ENCODE measurements around the gene SMIM45.
A peak's percentile ranks its signal among the peaks of the same experiment; 100 is the strongest.

Gene SMIM45

DNA sequence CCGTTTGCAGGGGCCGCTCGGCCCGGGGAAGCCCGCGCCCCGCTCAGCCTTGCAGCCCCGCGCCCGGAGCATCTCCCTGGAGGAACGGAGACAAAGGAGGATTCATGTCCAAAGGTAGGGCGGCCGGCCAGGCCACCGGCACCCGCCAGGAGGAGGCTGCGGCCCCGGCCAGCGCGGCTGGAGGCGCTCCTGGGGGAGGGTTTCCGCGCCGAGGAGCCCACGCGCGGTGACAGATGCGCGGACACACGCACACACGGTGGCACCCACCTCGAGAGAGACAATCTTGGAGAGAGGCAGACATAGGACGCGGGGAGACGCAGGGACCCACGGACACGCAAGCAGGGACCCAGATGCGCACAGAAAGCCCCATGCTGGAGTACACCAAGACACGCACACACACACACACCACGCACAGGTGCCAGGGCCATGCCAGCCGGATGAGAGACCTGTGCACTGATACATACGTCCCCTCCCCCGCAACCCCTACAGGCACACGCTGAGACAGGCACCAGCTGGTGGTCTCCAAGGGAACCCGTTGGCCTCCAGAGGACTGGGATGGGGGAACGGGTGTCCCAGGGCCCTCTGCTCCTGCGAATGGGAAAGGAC, 25.1 kb downstream of the SMIM45 start:
- no peak overlapping the region for H3K9ac ChIP-seq (ENCODE audit: low read length)
- H3K4me1 ChIP-seq (ENCODE audit: insufficient read depth, low read length): peaks cover 3% of the 10 kb centered on the region
- H3K4me3 ChIP-seq (ENCODE audit: low read depth in 1 of 2, low read length in 2 of 2): peak overlapping the region in 1 of 2 donors; percentile 43
- no peak overlapping the region for H3K27ac ChIP-seq (ENCODE audit: low read depth, low read length)
- no peaks in the 10 kb centered on the region for H3K9me3 ChIP-seq (ENCODE audit: low read length)
- no peaks in the 10 kb centered on the region for H3K36me3 ChIP-seq (ENCODE audit: insufficient read depth, low read length)
- H3K27me3 ChIP-seq (ENCODE audit: control insufficient read depth in 1 of 2, insufficient read depth in 2 of 2, low read length in 2 of 2): peaks cover 10 to 37% of the 10 kb centered on the region in 2 donors

DNA sequence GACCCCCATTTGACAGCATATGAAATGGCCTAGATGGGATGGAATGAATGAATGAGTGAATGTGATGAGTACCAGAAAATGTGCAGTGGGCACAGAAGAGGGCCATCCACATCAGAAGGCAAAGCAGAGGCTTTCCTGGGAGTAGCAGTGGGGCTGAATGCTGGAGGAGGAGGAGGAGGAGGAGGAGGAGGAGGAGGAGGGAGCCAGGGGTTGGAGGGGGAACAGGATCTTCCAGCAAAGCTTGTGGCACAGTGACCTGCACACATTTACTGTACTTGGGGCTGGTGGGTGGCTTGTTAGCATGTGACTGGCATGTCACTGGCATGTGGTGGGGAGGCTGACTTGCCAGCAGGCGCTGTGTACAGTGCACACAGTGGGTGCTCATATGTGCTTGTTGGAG, 26.8 kb downstream of the SMIM45 start:
- H3K9ac ChIP-seq (ENCODE audit: low read length): no peak overlapping the region
- H3K36me3 ChIP-seq (ENCODE audit: insufficient read depth, low read length): no peaks in the 10 kb centered on the region

DNA sequence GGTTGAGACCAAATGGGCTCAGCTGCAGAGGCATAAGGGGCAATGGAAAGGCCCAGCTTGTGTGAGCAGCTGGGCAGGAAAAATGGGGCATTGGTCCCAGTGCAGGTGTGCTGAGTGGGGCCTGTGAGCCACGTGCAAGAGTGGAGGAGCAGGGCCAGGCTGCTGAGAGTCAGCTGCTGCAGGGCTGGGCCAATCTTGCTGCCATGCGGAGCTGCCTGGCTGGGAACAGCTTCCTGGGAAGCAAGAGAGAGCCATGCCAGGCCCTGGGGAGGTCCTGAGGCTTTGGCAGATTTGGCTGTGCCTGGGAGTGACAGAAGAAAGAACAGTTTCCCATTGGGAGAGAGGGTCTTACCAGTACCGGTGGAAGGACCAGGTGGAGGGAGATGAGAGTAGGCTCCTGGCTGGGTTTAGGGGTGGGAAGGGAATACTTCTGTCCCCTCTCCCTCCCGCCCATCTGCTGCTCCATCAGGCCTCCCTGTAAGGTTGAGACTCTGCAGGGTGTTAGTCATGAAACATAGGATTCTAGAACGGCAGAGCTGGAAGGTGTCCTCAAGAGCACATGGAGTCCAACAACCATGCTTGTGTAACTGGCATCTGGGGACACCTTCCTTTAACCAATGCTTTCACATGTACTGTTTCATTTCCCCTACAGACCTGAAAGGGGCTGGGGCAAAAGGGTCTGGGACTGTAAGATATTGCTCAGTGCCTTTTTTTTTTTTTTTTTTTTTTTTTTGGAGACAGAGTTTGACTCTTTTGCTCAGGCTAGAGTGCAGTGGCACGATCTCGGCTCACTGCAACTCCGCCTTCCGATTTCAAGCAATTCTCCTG, 27.7 kb downstream of the SMIM45 start:
- H3K9ac ChIP-seq (ENCODE audit: low read length): no peak overlapping the region
- no peak overlapping the region for H3K27ac ChIP-seq (ENCODE audit: low read depth, low read length)
- no peak overlapping the region for H3K4me3 ChIP-seq (ENCODE audit: low read depth in 1 of 2, low read length in 2 of 2)

More for the DNA sequence above, 26.8 kb downstream of the SMIM45 start:
- peaks cover 3% of the 10 kb centered on the region for H3K4me1 ChIP-seq (ENCODE audit: insufficient read depth, low read length)
- H3K27ac ChIP-seq (ENCODE audit: low read depth, low read length): no peak overlapping the region
- peaks cover 6 to 28% of the 10 kb centered on the region in 2 donors for H3K27me3 ChIP-seq (ENCODE audit: control insufficient read depth in 1 of 2, insufficient read depth in 2 of 2, low read length in 2 of 2)
- H3K9me3 ChIP-seq (ENCODE audit: low read length): no peaks in the 10 kb centered on the region
- H3K4me3 ChIP-seq (ENCODE audit: low read depth in 1 of 2, low read length in 2 of 2): no peak overlapping the region

DNA sequence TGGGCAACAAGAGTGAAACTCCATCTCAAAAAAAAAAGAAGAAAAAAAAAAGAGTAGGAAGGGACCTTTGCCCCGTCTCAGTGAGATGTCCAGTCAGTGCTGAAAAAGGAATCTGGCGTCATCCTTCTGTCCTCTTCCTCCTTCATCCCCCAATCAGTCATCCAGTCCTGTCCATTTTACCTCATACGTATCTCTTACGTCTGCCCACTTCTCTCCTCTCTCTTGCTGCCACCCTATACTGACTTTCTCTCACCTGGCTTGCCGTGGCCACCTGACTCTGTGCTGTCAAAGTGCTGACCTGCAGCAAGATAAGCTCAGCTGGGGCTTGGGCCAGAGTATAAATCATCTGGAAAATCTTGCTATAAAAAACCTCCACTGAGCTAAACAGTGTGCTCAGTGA, 30.9 kb downstream of the SMIM45 start:
- Histone ChIP-seq H3K27me3 (ENCODE audit: control insufficient read depth in 1 of 2, insufficient read depth in 2 of 2, low read length in 2 of 2) (peaks cover 0 to 4% of the 10 kb centered on the region in 2 donors), H3K4me3 (ENCODE audit: low read depth in 1 of 2, low read length in 2 of 2) (no peak overlapping the region), H3K4me1 (ENCODE audit: insufficient read depth, low read length) (no peaks in the 10 kb centered on the region), H3K9me3 (ENCODE audit: low read length) (no peaks in the 10 kb centered on the region), H3K27ac (ENCODE audit: low read depth, low read length) (no peak overlapping the region), H3K36me3 (ENCODE audit: insufficient read depth, low read length) (no peaks in the 10 kb centered on the region), H3K9ac (ENCODE audit: low read length) (no peak overlapping the region)

More for the DNA sequence above, 27.7 kb downstream of the SMIM45 start:
- Histone ChIP-seq H3K9me3 (ENCODE audit: low read length) (no peaks in the 10 kb centered on the region), H3K36me3 (ENCODE audit: insufficient read depth, low read length) (no peaks in the 10 kb centered on the region), H3K4me1 (ENCODE audit: insufficient read depth, low read length) (peaks cover 3% of the 10 kb centered on the region), H3K27me3 (ENCODE audit: control insufficient read depth in 1 of 2, insufficient read depth in 2 of 2, low read length in 2 of 2) (peaks cover 6 to 28% of the 10 kb centered on the region in 2 donors)

DNA sequence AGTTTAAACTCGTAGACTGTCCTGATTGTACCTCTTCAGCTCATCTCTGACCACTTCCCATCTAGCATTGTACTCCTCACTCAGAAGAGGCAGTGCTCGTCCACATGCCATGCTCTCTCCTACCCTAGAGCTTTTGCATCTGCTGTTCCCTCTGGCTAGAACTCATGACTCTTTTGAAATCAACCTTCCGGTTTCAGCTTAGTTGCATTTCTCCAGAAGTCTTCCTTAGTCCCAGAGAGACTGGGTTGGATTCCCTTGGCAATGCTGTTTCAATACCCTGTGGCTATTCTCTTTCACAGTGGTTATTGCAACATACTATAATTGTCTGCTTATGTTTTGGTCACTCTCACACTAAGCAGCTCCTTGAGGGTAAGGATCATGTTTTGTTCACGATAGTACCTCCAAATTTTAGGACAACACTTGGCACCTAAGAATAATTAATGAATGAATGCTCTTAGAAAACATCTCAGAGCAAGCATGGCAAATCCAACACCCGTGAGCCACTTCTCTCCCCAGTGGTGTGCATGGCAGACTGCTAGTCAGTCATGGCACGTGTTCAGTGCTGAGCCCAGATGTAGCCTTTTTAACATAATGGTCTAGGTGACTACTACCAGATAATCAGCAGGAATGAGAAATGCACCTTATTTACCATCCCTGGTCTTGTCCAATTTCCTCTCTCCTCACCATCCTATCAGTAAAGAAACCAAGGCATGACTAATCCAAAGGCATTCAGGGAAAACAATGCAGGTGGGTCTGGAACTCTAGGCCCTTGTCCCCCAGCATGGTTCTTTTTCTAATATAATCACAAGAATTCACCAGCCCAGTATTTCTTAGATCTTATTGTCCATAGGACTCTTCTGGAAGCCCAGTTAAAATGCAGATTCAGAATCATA, 31.8 kb downstream of the SMIM45 start:
- Histone ChIP-seq H3K36me3 (ENCODE audit: insufficient read depth, low read length) (no peaks in the 10 kb centered on the region), H3K27ac (ENCODE audit: low read depth, low read length) (no peak overlapping the region), H3K9me3 (ENCODE audit: low read length) (no peaks in the 10 kb centered on the region), H3K9ac (ENCODE audit: low read length) (no peak overlapping the region), H3K27me3 (ENCODE audit: control insufficient read depth in 1 of 2, insufficient read depth in 2 of 2, low read length in 2 of 2) (no peaks in the 10 kb centered on the region), H3K4me3 (ENCODE audit: low read depth in 1 of 2, low read length in 2 of 2) (no peak overlapping the region), H3K4me1 (ENCODE audit: insufficient read depth, low read length) (no peaks in the 10 kb centered on the region)

DNA sequence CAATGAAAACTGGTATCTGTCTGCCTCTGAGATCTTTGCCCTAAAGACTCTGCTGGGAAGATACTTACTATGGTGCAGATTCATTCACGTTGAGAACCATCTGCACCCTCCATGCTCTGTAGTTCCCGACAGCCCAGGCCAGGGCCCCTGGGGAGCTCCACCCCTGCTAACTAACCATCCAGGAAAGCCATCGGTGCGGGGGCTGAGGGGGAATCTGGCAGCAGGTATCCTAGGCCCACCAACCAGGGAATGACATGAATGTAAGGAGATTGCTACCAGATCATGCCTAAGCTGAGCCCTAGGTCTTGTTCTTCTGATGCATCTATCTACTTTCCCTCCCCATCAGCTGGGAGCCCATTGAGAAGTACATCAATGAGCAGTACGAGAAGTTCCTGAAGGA, 35.3 kb downstream of the SMIM45 start:
- Histone ChIP-seq H3K27ac (ENCODE audit: low read depth, low read length) (no peak overlapping the region), H3K27me3 (ENCODE audit: control insufficient read depth in 1 of 2, insufficient read depth in 2 of 2, low read length in 2 of 2) (no peaks in the 10 kb centered on the region), H3K36me3 (ENCODE audit: insufficient read depth, low read length) (no peaks in the 10 kb centered on the region), H3K9me3 (ENCODE audit: low read length) (no peaks in the 10 kb centered on the region), H3K4me1 (ENCODE audit: insufficient read depth, low read length) (no peaks in the 10 kb centered on the region), H3K9ac (ENCODE audit: low read length) (no peak overlapping the region), H3K4me3 (ENCODE audit: low read depth in 1 of 2, low read length in 2 of 2) (no peak overlapping the region)

DNA sequence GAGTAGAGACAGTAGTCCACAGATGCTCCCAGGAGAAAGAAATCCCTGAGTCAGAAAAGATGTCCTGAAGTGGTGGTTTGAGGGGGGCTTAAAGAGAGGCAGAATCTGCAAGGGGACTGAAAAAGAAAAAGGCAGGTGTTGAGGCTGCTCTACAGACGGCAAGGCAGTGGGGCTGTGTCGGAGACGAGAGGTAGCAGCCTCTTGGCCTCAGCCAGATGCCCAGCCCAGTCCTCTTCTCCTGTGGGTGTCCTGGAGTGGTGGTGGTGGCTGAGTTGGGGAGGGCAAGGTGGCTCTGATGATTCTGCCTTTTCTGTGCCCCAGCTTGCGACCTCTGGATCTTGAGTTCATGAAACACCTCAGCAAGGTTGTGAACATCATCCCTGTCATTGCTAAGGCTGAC, 37.3 kb downstream of the SMIM45 start:
- H3K9me3 ChIP-seq (ENCODE audit: low read length): no peaks in the 10 kb centered on the region
- no peak overlapping the region for H3K4me3 ChIP-seq (ENCODE audit: low read depth in 1 of 2, low read length in 2 of 2)
- H3K27ac ChIP-seq (ENCODE audit: low read depth, low read length): no peak overlapping the region
- H3K9ac ChIP-seq (ENCODE audit: low read length): no peak overlapping the region
- no peaks in the 10 kb centered on the region for H3K4me1 ChIP-seq (ENCODE audit: insufficient read depth, low read length)
- H3K36me3 ChIP-seq (ENCODE audit: insufficient read depth, low read length): no peaks in the 10 kb centered on the region
- no peaks in the 10 kb centered on the region for H3K27me3 ChIP-seq (ENCODE audit: control insufficient read depth in 1 of 2, insufficient read depth in 2 of 2, low read length in 2 of 2)

DNA sequence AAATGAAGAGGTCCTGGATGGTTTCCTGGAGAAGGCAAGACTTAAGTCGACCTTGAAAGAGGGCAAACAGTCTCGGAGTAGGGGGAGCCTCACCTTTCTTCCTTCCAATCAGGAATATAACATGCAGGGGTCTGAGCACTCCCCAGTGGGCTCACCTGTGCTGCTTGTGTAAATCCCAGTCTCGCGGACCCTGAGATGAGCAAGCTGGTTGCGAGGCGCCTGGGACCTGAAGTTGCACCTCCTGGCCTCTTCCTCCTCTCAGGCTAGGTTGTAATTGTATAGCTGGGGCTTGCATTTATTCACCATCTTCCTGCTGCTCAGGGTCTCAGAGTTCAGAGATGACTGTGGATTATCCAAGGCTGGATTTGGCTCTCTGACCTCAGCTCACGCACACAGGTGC, 39.2 kb downstream of the SMIM45 start:
- Histone ChIP-seq H3K4me3 (ENCODE audit: low read depth in 1 of 2, low read length in 2 of 2) (no peak overlapping the region), H3K27ac (ENCODE audit: low read depth, low read length) (no peak overlapping the region), H3K9me3 (ENCODE audit: low read length) (no peaks in the 10 kb centered on the region), H3K27me3 (ENCODE audit: control insufficient read depth in 1 of 2, insufficient read depth in 2 of 2, low read length in 2 of 2) (no peaks in the 10 kb centered on the region), H3K4me1 (ENCODE audit: insufficient read depth, low read length) (no peaks in the 10 kb centered on the region), H3K36me3 (ENCODE audit: insufficient read depth, low read length) (no peaks in the 10 kb centered on the region), H3K9ac (ENCODE audit: low read length) (no peak overlapping the region)

DNA sequence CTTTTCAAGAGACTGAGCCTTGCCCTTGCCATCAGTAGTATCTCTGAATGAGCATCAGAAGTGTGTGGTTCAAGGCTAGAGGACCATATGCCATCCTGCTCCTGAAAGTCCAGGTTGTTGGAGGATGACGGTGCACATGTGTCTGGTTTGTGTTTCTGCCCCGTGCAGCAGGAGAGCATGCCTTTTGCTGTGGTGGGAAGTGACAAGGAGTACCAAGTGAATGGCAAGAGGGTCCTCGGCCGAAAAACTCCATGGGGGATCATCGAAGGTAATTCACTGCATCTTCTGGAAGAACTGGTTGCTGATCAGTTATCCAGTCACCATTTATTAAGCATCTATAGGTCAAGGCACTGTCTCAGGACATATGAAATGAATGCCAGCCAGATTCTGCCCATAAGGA, 40.5 kb downstream of the SMIM45 start:
- Histone ChIP-seq H3K27me3 (ENCODE audit: control insufficient read depth in 1 of 2, insufficient read depth in 2 of 2, low read length in 2 of 2) (no peaks in the 10 kb centered on the region), H3K4me1 (ENCODE audit: insufficient read depth, low read length) (no peaks in the 10 kb centered on the region), H3K36me3 (ENCODE audit: insufficient read depth, low read length) (no peaks in the 10 kb centered on the region), H3K9me3 (ENCODE audit: low read length) (no peaks in the 10 kb centered on the region), H3K9ac (ENCODE audit: low read length) (no peak overlapping the region), H3K27ac (ENCODE audit: low read depth, low read length) (no peak overlapping the region), H3K4me3 (ENCODE audit: low read depth in 1 of 2, low read length in 2 of 2) (no peak overlapping the region)

DNA sequence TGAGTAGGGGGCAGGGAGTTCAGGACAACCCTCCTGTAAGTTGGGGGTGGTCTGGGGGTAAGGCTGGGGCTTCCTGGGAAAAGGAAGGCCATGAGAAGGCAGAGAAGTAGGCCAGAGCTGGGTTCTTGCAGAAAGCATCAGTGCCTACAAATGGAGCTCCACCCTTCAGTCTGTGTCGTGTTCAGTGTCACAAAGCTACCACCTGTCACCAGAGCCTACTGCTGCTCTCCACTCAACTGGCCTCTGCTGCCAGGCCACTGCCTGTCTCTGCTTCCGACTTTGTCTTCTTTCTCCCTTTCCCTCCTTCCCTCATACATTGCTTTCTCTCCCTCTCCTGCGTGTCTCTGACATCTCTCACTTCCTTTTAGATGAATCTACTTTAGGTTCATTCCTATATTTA, 43.3 kb downstream of the SMIM45 start:
- no peak overlapping the region for H3K9ac ChIP-seq (ENCODE audit: low read length)
- H3K36me3 ChIP-seq (ENCODE audit: insufficient read depth, low read length): no peaks in the 10 kb centered on the region
- no peak overlapping the region for H3K4me3 ChIP-seq (ENCODE audit: low read depth in 1 of 2, low read length in 2 of 2)
- no peaks in the 10 kb centered on the region for H3K4me1 ChIP-seq (ENCODE audit: insufficient read depth, low read length)
- no peak overlapping the region for H3K27ac ChIP-seq (ENCODE audit: low read depth, low read length)
- H3K9me3 ChIP-seq (ENCODE audit: low read length): no peaks in the 10 kb centered on the region
- H3K27me3 ChIP-seq (ENCODE audit: control insufficient read depth in 1 of 2, insufficient read depth in 2 of 2, low read length in 2 of 2): no peaks in the 10 kb centered on the region

DNA sequence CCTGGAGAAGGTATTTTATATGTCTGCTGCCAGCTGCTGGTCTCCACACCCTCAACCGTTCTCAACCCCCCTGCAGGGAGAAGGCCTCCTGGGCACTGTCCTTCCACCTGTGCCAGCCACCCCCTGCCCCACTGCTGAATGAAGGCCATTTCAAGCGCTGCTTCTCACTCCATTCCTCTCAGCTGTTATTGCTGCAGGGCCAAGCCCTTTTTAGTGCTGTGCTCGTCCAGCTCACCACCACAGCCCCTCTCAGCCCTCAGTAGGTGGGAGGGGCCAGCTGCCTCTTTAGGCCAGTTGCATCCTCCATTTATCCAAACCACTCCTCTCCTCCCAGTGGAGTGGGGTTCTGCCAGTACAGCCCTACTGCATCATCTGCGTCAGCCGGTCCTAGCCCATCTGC, 44.9 kb downstream of the SMIM45 start:
- H3K27ac ChIP-seq (ENCODE audit: low read depth, low read length): no peak overlapping the region
- no peaks in the 10 kb centered on the region for H3K27me3 ChIP-seq (ENCODE audit: control insufficient read depth in 1 of 2, insufficient read depth in 2 of 2, low read length in 2 of 2)
- no peak overlapping the region for H3K4me3 ChIP-seq (ENCODE audit: low read depth in 1 of 2, low read length in 2 of 2)
- no peaks in the 10 kb centered on the region for H3K36me3 ChIP-seq (ENCODE audit: insufficient read depth, low read length)
- no peaks in the 10 kb centered on the region for H3K4me1 ChIP-seq (ENCODE audit: insufficient read depth, low read length)
- H3K9ac ChIP-seq (ENCODE audit: low read length): no peak overlapping the region
- no peaks in the 10 kb centered on the region for H3K9me3 ChIP-seq (ENCODE audit: low read length)

All from muscle layer of colon (tissue), 2 donors.